ENCODE results near the gene TSC2.
"Not testable (repeated sequence)": the region's sequence is repeated elsewhere in the genome, so short reads cannot be mapped to it uniquely, and the experiment has no call there.

The TSC2 gene

DNA sequence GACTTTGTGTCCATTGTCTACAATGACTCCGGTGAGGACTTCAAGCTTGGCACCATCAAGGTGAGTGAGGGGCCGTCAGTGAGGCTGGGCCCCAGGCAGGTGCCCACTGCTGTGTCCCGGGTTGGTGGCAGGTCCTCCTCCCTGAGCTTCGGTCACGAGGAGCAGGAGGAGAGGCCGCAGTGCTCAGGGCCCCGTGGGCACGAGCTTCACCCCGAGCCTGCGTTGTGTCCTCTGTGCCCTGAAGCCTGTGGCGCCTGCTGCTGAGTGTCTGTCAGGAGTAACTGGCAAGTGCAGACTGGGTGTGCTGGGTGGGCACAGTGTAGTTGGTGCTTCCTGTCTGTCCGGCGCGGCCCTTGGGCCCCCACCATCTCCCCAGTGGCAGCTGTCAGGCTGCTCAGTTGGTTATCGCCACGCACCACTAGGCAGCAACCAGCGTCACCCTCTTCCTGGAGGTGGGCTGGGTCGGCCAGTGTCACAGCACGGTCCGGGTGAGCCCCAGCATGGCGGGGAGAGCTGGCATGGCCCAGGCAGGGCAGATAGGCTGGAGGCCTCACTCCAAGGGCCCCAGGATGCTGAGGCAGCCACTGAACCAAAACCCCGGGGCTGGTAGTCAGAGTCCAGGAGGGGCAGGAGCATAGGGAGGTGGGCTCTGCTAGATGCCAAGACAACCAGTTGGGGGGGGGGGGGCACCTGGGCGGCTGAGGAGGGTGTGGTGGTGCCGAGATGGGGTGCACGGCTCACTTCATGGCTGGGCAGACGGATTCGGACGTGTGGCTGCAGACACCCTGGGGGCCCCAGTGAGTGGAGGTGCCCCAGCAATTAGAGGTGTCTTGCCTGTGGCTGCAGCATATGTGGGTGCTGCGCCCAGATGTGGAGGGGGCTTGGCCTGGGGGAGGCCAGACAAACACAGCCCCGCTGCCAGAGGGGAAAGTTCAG lies 39.3 kb downstream of the TSC2 start:
- no peak for DNase-seq

DNA sequence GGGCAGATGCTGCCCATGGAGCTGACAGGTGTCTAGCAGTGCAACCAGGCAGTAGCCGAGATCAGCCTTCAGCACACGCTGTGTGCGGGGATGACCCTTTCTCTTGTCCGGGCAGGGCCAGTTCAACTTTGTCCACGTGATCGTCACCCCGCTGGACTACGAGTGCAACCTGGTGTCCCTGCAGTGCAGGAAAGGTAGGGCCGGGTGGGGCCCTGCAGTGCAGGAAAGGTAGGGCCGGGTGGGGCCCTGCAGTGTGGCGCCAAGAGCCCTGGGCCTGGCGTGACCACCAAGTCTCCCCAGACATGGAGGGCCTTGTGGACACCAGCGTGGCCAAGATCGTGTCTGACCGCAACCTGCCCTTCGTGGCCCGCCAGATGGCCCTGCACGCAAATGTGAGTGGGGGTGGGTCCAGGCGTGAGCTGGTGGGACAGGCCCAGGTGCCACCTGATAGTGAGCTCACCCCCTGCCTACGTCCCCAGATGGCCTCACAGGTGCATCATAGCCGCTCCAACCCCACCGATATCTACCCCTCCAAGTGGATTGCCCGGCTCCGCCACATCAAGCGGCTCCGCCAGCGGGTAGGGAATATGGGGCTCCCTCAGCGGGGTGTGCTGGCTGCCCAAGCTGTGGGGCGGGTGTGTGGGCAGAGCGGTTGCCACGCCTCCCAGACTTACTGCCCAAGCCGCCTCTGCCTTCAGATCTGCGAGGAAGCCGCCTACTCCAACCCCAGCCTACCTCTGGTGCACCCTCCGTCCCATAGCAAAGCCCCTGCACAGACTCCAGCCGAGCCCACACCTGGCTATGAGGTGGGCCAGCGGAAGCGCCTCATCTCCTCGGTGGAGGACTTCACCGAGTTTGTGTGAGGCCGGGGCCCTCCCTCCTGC lies 40.2 kb downstream of the TSC2 start:
- no peak for DNase-seq

DNA sequence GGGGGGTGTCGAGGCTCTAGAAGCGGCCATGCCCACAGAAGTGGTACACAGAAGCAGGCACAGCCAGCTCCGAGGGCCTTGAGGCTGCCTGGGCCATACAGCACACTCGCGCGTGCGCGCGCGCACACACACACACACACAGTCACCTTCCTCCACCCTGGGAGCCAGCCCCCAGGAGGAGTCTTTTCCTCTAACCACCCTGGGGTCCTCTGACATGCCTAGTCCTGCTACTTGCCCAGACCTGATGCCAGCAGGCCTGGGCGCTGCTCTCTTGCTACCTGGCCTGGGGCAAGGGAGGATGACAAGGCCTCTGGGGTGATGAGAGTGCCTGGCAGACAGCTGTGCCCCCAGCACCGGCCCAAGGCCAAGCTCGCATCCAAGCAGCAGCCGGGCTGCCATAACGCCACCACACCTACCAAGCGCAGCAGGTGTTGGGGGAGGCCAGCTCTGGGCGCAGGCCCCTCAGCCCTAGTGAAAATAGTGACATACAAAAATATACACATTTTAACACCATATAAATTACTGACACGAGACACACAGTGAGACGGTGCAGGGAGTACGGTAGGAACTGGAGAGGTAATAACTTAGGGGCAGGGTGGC lies 41.1 kb downstream of the TSC2 start:
- no peak for DNase-seq

DNA sequence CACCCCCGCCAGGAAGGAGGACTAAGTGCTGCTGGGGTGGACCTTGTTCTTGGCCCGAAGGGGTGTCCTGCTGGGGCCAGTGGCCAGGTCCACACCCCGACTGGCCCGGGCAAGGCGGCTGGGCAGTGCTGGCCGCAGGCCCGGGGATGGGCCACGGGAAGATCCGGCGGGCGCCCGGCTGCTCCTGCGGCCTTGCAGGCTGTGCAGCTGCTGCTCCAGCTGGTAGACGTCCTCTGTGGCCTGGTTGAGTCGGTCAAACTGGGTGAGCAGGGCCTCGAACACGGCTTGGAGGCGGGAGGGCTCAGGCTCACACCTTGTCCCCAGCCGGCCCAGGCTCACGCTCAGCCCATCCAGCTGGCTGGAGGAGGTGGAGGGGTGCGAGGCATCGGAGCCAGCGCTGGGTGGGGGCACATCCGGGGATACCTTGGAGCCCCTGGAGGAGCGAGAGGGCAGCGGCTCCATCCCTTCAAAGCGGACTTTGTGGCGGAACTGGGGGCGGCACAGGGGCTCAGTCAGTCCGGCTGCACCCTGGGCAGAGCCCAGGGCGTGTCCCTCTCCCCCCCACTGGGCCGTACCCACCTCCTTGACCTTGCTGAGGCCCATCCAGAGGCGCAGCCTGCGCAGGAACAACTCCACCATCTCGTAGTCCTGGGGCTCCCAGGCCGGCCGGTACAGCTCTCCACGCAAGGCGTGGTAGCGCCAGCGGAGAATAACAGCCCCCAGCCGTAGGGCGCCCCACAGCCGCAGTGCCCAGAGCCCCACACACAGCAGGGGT lies 42.1 kb downstream of the TSC2 start:
- DNase-seq, result no peak

DNA sequence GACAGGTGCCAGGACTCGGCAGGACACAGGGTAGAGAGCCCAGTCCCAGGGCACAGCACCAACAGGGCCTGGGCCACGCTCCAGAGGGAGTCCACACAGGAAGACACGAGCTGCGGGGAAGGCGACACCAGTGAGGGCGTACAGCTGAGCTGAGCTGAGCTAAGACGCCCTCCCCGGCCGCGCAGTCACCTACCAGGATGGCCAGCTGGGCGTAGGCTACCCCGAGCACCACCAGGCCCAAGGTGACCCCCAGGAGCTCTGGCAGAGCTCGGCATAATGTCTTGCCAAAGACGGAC lies 42.6 kb downstream of the TSC2 start:
- no peak for DNase-seq

DNA sequence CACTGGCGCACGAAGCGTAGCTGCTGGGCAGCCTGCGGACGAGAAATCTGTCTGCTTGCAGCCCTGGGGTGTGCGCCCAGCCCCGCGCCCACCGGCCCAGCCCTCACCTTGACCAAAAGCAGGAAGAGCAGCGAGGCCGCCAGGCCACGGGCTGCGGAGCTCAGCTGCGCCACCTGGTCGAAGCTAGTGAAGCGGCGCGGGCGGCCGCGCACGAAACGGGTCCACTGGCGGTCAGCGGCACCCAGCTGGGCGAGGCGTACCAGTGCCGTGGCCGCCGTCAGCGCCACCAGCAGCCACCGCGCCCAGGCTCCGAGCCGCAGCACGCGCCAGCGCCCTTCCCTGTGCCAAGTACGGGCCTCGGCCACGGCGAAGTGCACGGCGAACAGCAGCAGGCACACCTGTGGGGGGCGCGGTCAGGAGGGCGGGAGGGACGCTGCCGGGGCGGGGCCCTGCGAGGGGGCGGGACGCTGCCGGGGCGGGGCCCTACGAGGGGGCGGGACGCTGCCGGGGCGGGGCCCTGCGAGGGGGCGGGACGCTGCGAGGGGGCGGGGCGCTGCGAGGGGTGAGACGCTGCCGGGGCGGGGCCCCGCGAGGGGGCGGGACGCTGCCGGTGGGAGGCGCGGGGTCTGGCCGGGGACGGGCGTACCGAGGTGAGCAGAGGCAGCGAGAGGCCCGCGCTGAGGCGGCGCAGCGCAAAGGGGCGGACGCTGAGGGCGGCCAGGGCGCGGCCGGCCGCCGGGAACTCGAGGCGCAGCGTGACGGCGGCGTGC lies 43.2 kb downstream of the TSC2 start:
- DNase-seq, result peak; percentile 51 to 60

DNA sequence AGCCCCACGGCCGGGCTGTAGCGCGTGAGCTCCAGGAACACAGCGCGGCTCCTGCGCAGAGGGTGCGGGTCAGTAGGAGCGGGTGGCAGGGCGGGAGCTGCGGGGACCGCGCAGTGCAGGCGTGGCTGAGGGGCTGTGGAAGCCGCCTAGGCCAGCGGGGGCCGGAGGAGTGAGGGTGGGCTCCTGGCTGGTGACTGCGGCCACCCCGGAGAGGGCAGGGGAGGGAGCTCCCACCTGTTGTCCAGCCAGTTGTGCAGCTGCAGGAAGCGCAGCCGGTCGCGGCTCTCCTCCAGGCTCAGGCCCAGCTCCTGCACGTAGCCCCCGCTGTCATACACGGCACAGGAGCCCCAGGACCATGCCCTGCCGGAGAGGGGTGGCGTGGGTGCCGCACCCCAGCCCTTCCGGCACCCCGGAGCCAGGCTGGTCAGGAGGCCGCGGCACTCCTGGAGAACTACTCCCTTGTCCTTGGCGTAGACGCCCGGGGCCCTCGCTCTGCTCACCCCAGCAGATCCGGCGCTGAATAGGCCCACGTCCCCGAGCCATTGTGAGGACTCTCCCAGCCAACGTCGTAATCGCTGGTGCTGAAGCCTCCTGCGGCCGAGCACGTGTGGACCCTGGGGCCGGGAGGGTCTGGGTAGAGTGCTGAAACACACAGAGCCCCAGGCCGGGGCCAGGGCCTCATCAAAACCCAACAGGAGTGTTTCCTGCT lies 43.9 kb downstream of the TSC2 start:
- no peak for DNase-seq

DNA sequence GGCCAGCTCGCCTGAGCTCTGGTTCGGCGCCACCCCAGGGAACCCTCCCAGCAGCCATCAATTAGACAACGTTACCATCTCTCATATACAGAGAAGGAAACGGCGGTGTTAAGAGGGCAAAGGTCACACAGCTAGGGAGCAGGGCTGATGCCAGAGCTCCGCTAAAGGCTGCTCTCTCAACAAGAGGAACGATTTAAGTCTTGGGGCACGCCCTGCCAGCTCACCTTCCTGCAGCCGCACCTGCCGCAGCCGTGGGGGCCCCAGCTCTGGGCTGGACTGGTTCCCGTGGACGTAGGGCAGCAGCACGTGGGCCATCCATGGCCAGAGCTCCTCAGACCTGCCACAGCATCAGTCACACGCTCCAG lies 44.5 kb downstream of the TSC2 start:
- DNase-seq, result no peak

DNA sequence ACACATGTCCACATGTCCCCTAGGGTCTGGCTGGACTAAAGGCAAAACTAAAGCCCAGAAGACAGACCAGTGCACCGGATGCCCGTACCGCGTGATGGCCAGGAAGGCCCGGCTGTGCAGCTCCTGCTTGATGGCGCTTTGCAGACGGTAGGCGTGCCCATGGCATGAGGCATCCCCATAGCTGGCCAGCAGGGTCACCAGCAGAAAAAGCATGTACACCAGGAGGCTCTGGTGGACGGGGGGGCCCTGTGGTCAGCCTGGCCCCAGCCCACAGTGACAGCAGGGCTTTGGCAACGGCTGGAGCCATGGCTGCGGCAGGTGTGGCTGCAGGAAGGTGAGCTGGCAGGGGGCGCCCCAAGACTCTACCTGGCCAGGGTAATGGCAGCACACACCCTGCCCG lies 45.1 kb downstream of the TSC2 start:
- DNase-seq, result no peak

DNA sequence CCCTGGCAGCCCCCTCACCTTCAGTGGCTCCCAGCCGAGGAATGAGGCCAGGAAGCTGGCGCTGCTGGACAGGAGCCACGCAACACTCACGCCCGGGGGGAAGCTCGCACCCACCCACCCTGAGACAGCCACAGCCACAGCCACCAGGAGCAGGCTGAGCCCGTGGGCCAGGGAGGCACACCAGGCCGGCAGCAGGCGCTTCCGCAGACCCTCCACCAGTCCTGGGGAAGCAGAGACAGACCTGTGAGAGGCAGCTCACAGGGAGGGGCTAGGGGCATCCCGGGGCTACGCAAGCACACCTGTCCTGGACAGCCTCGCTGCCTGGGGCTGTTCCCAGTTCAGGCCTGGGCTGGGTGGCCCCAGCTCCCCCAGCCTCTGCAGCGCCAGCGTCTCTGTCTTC lies 46.0 kb downstream of the TSC2 start:
- DNase-seq, result no peak

DNA sequence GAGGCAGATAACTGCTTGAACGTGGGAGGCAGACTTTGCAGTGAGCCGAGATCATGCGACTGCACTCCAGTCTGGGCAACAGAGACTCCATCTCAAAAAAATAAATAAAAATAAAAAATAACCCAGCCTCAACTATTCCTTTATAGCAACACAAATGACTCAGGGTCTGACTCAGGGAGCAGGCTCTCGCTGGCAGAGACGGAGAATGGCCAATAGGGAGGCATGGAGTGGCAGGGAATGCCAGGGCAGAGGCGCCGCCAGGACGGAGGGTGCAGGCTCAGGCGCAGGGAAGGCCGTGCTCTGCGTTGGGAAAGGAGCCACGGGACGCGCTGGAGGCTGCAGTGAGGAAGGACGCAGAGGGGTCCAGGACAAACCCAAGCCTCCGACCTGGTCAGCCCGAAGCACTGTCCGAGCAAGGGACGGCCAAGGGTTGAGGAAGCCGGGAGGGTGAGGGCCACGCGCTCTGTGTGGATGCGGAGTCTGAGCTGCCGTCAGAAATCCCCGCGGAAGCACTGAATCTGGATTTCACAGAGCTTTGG lies 47.6 kb downstream of the TSC2 start:
- DNase-seq, result no peak

DNA sequence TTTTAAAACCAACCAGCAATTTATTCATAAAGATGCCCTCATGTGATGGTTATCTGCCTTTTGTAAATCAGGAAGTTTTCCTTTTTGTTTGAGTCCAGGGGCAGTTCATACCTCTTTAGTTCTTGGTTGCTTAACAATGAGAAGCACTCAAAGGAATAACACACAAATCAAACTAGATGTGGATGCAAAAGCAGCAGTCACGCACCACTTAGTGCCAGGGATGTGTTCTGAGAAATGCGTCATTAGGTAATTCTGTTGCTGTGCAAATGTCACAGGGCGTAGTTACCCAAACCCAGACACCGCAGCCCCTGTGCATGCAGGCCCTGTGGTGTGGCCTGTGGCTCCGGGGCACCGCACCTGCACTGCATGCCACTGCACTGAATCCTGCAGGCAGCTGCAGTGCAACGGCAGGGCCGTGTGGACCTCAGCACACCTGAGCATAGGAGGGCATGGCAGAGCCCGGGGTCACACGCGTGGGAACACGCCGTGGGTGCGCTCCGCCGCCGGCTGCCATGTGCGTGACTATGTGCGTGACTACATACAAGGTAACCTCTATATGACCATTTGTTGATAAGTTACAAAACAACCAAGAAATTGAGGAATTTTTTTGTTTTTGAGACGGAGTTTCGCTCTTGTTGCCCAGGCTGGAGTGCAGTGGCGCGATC lies 48.3 kb downstream of the TSC2 start:
- DNase-seq, result no peak

DNA sequence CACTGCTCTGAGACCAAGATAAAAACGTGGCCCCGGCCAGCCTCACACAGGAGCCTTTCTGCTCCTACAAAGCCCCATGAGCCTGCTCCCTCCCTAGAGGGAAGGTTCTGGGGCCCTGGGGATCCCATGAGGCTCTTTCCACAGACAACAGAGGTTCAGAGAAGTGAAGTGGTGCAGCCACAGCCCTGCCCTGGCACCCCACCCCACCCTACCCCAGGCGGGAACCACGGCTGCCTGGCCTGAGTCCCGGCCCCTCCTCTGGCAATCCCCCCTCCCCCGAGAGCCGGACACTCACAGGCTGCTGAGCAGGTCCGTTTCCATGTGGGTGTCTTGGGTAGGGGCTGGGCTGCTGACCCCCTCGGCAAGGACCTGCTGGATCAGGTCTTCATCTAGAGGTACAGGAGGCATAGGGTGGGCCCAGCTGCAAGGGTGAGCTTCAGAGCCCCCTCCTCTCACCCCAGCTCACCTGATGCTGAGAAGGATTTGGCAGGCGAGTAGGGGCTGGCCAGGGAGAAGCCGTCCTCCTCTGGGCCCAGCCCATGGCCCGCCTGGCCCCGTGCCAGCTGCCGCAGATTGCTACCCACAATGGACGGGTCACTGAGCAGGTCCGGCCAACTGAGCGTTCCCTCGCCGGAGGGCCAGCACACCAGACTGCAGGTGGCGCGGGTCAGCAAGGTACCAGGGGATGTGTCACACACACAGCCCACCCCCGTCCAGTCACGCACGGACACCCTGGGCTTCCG lies 49.2 kb downstream of the TSC2 start:
- DNase-seq, result no peak

DNA sequence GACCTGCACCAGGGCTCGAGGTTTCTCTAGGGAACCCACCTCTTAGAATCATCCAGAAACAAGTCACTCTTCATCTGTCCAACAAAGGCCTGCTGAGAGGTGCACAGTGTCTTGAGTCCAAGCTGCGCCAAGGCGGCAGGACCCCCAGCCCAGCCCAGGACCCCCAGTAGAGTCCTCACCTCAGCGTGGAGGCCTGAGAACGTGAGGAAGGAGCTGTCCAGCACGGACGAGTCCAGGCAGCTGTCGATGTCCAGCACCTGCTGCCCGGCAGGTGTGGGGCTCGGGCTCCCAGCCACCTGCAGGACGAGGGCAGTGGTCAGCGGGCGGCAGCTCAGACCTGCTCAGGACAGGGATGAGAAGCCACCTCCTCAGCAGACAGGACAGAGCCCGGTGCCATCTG lies 49.9 kb downstream of the TSC2 start:
- not testable (repeated sequence) for DNase-seq

DNA sequence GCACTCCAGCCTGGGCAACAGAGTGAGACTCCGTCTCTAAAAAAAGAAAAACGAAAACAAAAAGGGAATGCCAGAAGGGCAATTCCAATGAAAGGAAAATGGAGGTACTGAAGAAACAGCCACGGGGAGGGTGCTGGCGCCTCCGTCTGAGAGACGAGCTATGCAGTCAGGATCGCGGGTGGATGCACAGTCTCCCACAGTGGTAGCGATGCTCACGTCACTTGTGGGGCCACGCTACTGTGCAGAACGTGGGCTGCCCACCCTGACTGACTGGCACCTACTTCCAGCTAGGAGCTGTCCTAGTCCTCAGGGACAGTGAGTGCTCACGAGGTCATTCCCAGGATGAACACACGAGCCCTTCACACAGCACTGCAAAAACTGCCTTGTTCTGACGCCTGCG lies 53.8 kb downstream of the TSC2 start:
- not testable (repeated sequence) for DNase-seq

DNA sequence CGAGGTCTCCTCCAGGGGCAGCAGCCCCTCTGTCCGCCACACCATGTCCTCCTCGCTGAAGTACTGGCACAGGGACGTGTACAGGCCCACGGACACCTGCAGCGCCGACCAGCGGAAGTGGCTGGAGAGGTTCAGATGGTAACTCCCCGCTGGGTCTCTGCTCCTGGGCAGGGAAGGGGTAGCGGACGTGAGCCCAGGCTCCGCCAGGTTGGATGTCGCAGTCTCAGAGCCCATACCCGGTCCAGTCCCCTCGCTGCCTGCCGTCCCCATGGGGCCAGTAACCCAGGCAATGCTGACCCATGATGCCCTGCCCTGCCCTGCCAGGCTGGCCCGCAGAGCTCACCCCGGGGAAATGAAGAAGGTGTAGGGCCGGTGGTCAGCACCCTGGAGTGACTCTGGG lies 54.7 kb downstream of the TSC2 start:
- no peak for DNase-seq

DNA sequence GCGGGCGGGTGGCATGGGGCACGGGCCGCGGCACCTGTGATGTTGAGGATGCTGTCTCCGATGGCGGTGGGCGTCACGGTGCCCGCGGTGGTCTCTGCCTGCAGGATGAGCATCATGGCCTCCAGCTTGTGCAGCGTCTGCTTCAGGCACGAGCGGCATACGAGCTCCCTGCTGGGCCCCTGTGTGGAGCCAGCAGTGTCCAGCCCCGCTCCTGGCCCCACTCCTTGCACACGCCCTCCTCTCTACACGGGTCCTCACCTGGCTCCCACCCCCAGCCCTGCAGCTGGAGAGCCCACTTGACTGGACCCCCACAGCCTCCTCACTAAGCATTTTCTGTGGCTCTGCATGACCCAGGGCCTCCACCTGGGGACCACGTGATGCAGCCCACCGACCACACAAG lies 56.7 kb downstream of the TSC2 start:
- DNase-seq, result not testable (repeated sequence)

DNA sequence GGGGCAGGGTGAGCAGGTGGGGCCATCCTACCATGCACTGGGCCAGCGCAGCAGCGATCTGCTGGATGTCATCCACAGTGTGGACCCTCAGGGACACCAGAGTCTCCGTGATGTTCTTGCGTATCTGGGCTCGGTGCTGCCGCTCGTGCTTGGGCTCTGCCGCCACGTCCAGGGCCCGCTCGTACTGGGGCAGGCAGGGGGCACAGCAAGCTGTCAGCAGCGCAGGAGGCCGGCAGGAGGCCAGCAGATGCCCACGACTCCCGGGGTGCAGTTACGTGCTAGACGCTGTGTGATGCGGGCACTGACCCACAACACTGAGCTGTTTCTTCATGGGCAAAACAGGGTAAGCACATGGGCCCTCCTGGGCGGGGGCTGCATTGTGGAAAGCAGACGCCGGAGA lies 57.5 kb downstream of the TSC2 start:
- DNase-seq, result not testable (repeated sequence)

DNA sequence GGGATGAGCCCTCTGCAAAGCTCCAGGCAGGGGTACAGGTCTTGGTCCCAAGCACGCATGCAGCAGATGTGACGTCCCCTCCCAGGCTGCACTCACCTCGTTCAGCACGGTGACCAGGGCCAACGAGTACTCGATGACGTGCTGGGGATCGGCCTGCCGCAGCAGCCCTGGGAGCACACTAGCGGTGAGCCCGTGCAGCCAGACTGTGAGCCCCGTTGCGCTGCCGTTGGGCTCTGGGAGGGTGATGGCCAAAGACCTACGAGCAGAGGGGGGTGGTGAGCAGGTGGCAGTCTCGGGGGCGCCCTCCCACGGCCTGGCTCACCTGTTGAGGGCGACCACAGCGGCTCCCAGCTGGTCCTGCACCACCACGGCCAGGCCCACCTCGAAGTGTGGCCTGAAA lies 58.0 kb downstream of the TSC2 start:
- DNase-seq, result not testable (repeated sequence)

DNA sequence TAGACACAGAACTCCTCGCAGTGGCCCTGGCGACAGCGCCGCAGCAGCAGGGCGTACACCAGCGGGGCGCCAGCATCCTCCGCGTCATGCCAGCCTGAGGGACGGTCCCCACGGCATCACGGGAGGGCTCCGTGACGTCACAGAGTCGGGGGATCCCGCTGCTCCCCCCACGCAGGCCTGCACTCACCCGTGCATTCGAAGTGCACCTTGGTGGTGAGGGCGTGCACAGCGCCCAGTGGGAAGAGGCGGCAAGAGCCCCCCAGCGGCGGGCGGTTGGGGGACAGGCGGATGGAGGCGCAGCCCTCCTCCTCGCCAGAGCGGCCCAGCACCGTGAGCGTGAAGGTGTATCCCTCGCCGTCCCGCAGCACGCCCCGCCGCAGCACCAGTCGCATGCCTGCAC lies 58.4 kb downstream of the TSC2 start:
- DNase-seq, result not testable (repeated sequence)
